ENCODE measurements around the gene ABCA2. TPM values are rescaled to one million over a fixed set of nuclear protein-coding genes. Genes with fewer than 3 reads are reported as not detected.

Gene ABCA2
- total and polyA plus RNA-seq, 8 donors, result 20.8 to 34.8 (median 29.8) TPM

GRCh38 chr9:137019891-137020683, 8.0 kb downstream of the ABCA2 start:
- ATAC-seq, result no peak
- H3K4me3 ChIP-seq, result no peak overlapping the region
- H3K4me1 ChIP-seq, result no peaks in the 10 kb centered on the region
- peaks cover 0 to 45% of the 10 kb centered on the region in 2 donors for H3K36me3 ChIP-seq
- H3K9me3 ChIP-seq, result no peaks in the 10 kb centered on the region
- H3K27me3 ChIP-seq, result no peaks in the 10 kb centered on the region
- no peak overlapping the region for H3K27ac ChIP-seq
- no peak for DNase-seq
- no peak for TF ChIP-seq CTCF (IDR thresholded peaks at IDR 0.05)
- intact Hi-C loops (cut with DNase I), result no loop called here

GRCh38 chr9:137018761-137019559, 9.1 kb downstream of the ABCA2 start:
- H3K4me3 ChIP-seq, result no peak overlapping the region
- H3K4me1 ChIP-seq, result no peaks in the 10 kb centered on the region
- H3K27ac ChIP-seq, result no peak overlapping the region
- DNase-seq, result no peak
- no peak for ATAC-seq
- TF ChIP-seq CTCF (IDR thresholded peaks at IDR 0.05), result no peak
- intact Hi-C loops (cut with DNase I), result no loop called here
- no peaks in the 10 kb centered on the region for H3K9me3 ChIP-seq
- no peaks in the 10 kb centered on the region for H3K27me3 ChIP-seq
- H3K36me3 ChIP-seq, result peaks cover 0 to 56% of the 10 kb centered on the region in 2 donors

GRCh38 chr9:137017791-137018497, 10.1 kb downstream of the ABCA2 start:
- Histone ChIP-seq H3K27ac (no peak overlapping the region), H3K27me3 (no peaks in the 10 kb centered on the region), H3K4me1 (no peaks in the 10 kb centered on the region), H3K36me3 (peaks cover 0 to 66% of the 10 kb centered on the region in 2 donors), H3K9me3 (no peaks in the 10 kb centered on the region), H3K4me3 (no peak overlapping the region)
- ATAC-seq (no peak), DNase-seq (no peak)
- no peak for TF ChIP-seq CTCF (IDR thresholded peaks at IDR 0.05)
- intact Hi-C loops (cut with DNase I), result no loop called here

- no peaks in the 10 kb centered on the region for H3K9me3 ChIP-seq
- TF ChIP-seq CTCF (IDR thresholded peaks at IDR 0.05), result no peak
- no peak overlapping the region for H3K27ac ChIP-seq
- H3K4me3 ChIP-seq, result no peak overlapping the region
- ATAC-seq, result no peak
- no peaks in the 10 kb centered on the region for H3K4me1 ChIP-seq
- intact Hi-C loops (cut with DNase I), result no loop called here
- H3K36me3 ChIP-seq, result peaks cover 0 to 75% of the 10 kb centered on the region in 2 donors
- DNase-seq, result no peak
- no peaks in the 10 kb centered on the region for H3K27me3 ChIP-seq
Observed at GRCh38 chr9:137017071-137017470, 11.0 kb downstream of the ABCA2 start.

- no peak for TF ChIP-seq CTCF (IDR thresholded peaks at IDR 0.05)
- intact Hi-C loops (cut with DNase I), result no loop called here
- no peak overlapping the region for H3K27ac ChIP-seq
- no peak for DNase-seq
- no peaks in the 10 kb centered on the region for H3K27me3 ChIP-seq
- no peak for ATAC-seq
- H3K36me3 ChIP-seq, result peaks cover 0 to 81% of the 10 kb centered on the region in 2 donors
- H3K9me3 ChIP-seq, result no peaks in the 10 kb centered on the region
- no peak overlapping the region for H3K4me3 ChIP-seq
- H3K4me1 ChIP-seq, result no peaks in the 10 kb centered on the region
Observed at GRCh38 chr9:137016436-137016835, 11.6 kb downstream of the ABCA2 start.

Measured in left lung (tissue), 10 donors.